Stimulated activated effector memory CD8-positive, alpha-beta T cell treated with anti-CD3 and anti-CD28 coated beads, Interleukin-12 subunit alpha, Interleukin-12 subunit beta, amount 100 ng/mL, for 72 hours (primary cell): ENCODE data around the gene ZBED1.
"Not testable (repeated sequence)": the region's sequence is repeated elsewhere in the genome, so short reads cannot be mapped to it uniquely, and the experiment has no call there.

Experiments
- ATAC-seq: fragments of 150-1000 bp; cut with Tn5 transposase; 2 replicates; pipeline ENCODE4 v1.10.0; 2021
- DNase-seq, 2 donors: peaks; one replicate each; pipeline ENCODE4 v3.0.0; 2021 to 2022; ENCODE audit warnings: low spot score in 2 of 2
- H3K27ac Mint-ChIP-seq: one replicate; pipeline ENCODE4 v1.8.0; 2022; ENCODE audit warnings: mild to moderate bottlenecking, mixed read lengths
- H3K36me3 Mint-ChIP-seq: one replicate; pipeline ENCODE4 v1.8.0; 2022; ENCODE audit warnings: mild to moderate bottlenecking, mixed read lengths
- H3K4me1 Mint-ChIP-seq: one replicate; pipeline ENCODE4 v1.8.0; 2022; ENCODE audit warnings: mixed read lengths
- H3K4me3 Mint-ChIP-seq: one replicate; pipeline ENCODE4 v1.8.0; 2022; ENCODE audit warnings: mild to moderate bottlenecking, mixed read lengths
- H3K9me3 Mint-ChIP-seq: one replicate; pipeline ENCODE4 v1.8.0; 2022; ENCODE audit warnings: mixed read lengths

The ZBED1 gene

DNA sequence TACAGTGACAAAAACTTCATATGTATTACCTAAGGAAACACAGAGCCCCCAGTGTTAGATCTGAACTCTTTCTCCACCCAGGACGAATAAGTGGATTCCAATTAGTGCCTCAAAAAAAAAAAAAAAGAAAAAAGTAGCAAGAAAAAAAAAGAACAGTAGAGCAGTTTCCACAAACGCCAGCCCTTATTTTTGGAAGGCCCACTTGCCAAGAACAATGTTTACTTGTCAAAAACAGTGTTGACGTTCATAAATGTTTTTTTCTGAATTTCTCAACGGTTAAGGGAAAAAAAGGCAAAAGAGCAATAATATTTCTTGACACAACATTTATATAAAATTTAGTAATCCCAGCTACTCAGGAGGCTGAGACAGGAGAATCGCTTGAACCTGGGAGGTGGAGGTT lies 38.7 kb downstream of the ZBED1 start:
- H3K4me1 Mint-ChIP-seq = peaks cover 16% of the 10 kb centered on the region
- H3K9me3 Mint-ChIP-seq = no peaks in the 10 kb centered on the region
- ATAC-seq (no peak), DNase-seq (no peak)
- peaks cover 5% of the 10 kb centered on the region for H3K36me3 Mint-ChIP-seq
- H3K27ac Mint-ChIP-seq = no peak overlapping the region
- H3K4me3 Mint-ChIP-seq = no peak overlapping the region

DNA sequence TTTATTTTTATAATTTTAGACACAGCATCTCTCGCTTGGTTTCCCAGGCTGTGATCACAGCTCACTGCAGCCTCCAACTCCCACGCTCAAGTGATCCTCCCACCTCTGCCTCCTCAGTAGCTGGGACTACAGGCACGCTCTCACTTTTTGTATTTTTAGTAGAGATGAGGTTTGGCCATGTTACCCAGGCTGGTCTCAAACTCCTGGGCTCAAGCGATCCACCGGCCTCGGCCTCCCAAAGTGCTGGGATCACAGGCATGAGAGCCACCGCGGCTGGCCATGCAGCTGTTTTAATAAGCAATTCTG lies 39.1 kb downstream of the ZBED1 start:
- DNase-seq (no peak), ATAC-seq (no peak)
- Mint-ChIP-seq H3K27ac (no peak overlapping the region), H3K4me1 (peaks cover 19% of the 10 kb centered on the region), H3K36me3 (peaks cover 5% of the 10 kb centered on the region), H3K4me3 (no peak overlapping the region), H3K9me3 (no peaks in the 10 kb centered on the region)

DNA sequence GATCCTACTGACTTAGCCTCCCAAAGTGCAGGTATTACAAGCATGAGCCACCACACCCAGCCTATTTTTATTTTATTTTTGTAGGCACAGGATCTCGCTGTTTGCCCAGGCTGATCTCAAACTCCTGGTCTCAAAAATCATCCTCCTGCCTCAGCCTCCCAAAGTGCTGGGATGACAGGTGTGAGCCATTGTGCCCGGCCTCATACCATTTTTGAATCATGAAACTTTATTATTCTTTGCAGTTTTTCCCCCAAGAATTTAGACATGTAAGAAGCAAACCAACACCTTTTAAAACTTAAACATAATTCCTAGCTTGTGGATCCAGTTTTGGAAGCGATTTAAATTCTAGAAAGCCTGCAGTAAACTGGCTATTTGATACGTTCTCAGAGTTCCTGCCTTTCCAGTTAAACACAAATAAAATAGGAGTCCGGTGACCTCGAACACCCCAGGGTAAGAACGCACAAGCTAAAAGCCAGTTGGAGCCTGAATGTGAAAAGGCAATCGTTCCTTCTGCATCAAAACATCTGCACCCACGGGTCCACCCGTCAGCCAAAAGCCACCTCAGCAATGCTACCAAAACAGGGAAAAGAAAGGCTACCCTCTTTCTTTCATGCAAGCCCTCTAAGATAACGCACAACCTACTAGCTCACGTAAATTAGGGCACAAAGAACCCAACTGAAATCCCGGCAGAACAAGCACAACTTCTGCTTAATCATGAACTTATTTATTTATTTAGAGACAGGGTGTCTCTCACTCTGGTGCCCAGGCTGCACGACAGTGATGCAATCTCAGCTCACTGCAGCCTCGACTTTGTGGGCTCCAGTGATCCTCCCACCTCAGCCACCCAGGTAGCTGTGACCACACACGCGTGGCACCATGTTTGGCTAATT lies 39.7 kb downstream of the ZBED1 start:
- peaks cover 22% of the 10 kb centered on the region for H3K4me1 Mint-ChIP-seq
- H3K36me3 Mint-ChIP-seq, DNase-seq, H3K9me3 Mint-ChIP-seq, ATAC-seq, H3K27ac Mint-ChIP-seq, H3K4me3 Mint-ChIP-seq: not testable (repeated sequence)

DNA sequence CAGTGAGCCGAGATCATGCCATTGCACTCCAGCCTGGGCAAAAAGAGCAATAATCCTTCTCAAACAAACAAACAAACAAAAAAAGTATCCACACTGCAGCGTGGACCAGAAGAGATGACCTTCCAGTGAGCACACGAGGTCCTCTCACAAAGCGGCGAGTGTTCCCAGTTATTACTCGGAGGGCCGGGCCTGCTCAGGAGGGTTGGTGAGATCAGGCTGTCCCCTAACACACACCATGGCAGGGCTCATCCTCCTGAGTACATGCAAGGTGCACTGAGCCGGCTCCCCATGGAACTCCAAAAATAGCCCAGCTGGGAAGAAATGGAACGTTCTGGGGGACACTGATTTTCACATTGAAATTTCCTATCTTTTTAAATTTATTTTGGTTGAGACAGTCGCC lies 40.7 kb downstream of the ZBED1 start:
- H3K27ac Mint-ChIP-seq, ATAC-seq, H3K36me3 Mint-ChIP-seq, DNase-seq, H3K4me3 Mint-ChIP-seq, H3K9me3 Mint-ChIP-seq: not testable (repeated sequence)
- H3K4me1 Mint-ChIP-seq = peaks cover 22% of the 10 kb centered on the region

DNA sequence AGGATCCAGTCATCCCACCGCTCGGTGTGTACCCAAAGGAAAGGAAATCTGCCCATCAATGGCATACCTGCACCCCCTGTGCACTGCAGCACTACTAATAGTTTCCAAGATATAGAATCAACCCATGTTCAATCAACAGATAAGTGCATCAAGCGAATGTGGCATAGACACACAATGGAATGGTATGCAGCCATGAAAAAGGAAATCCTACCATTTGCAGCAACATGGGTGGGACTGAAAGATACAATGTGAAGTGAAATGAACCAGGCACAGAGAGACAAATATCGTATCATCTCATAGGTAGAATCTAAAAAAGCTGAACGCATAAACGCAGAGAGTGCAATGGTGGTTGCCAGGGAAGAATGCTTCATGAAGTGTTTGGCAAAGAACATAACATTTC lies 42.5 kb downstream of the ZBED1 start:
- no peak for DNase-seq
- peaks cover 5% of the 10 kb centered on the region for H3K36me3 Mint-ChIP-seq
- H3K9me3 Mint-ChIP-seq = no peaks in the 10 kb centered on the region
- peaks cover 13% of the 10 kb centered on the region for H3K4me1 Mint-ChIP-seq
- ATAC-seq = no peak
- H3K4me3 Mint-ChIP-seq = no peak overlapping the region
- H3K27ac Mint-ChIP-seq = no peak overlapping the region

DNA sequence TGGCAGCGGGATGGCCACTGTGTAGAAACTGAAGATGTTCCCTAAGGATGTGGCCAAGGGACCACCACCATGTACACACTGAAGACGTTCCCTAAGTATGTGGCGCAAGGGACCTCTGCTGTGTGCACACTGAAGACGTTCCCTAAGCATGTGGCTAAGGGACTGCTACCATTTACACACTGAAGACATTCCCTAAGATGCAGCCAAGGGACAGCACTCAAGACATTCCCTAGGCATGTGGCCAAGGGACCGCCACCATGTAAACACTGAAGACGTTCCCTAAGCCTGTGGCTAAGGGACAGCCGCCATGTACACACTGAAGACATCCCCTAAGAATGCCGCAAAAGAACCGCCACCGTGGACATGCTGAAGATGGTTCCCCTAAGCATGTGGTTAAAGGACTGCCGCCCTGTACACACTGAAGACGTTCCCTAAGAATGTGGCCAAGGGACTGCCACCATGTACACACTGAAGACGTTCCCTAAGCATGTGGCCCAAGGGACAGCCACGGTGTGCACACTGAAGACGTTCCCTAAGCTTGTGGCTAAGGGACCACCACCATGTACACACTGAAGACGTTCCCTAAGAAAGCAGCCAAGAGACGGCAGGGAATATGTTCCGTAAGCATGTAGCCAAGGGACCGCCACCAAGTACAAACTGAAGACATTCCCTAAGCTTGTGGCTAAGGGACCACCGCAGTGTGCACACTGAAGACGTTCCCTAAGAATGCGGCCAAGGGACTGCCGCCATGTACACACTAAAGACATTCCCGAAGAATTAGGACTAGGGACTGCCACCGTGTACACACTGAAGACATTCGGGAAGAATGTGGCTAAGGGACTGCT lies 43.3 kb downstream of the ZBED1 start:
- Mint-ChIP-seq H3K36me3 (peaks cover 5% of the 10 kb centered on the region), H3K27ac (no peak overlapping the region), H3K9me3 (no peaks in the 10 kb centered on the region), H3K4me3 (no peak overlapping the region), H3K4me1 (peaks cover 11% of the 10 kb centered on the region)
- DNase-seq (no peak), ATAC-seq (no peak)

DNA sequence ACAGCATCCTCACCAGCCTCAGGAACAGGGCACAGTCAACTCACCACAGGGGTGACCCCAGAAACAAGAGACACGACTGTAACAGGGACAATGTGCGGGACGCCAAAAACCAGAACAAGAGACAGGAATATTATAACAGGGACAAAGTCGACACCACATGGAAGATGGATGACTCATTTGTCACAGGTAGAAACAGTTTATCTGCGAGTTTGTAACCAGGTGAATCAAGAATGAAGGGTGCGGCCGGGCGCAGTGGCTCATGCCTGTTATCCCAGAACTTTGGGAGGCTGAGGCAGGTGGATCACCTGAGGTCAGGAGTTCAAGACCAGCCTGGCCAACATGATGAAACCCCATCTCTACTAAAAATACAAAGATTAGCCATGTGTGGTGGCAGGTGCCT lies 44.7 kb downstream of the ZBED1 start:
- H3K9me3 Mint-ChIP-seq, ATAC-seq, H3K27ac Mint-ChIP-seq, DNase-seq, H3K36me3 Mint-ChIP-seq, H3K4me3 Mint-ChIP-seq: not testable (repeated sequence)
- peaks cover 22% of the 10 kb centered on the region for H3K4me1 Mint-ChIP-seq

DNA sequence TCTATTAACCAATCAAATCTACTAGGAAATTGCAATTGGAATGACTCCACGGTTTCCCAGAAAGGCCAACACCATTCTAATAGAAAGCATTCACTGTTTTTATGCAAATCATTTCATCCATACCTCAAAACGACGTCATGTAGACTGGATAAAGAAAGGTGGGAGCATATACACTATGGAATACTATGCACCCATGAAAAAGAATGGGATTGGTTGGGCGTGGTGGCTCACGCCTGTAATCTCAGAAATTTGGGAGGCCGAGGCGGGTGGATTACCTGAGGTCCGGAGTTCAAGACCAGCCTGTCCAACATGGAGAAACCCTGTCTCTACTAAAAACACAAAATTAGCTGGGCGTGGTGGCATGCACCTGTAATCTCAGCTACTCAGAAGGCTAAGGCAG lies 46.2 kb downstream of the ZBED1 start:
- not testable (repeated sequence) for H3K9me3 Mint-ChIP-seq, DNase-seq, H3K36me3 Mint-ChIP-seq, H3K27ac Mint-ChIP-seq, H3K4me3 Mint-ChIP-seq, ATAC-seq
- peaks cover 27% of the 10 kb centered on the region for H3K4me1 Mint-ChIP-seq

DNA sequence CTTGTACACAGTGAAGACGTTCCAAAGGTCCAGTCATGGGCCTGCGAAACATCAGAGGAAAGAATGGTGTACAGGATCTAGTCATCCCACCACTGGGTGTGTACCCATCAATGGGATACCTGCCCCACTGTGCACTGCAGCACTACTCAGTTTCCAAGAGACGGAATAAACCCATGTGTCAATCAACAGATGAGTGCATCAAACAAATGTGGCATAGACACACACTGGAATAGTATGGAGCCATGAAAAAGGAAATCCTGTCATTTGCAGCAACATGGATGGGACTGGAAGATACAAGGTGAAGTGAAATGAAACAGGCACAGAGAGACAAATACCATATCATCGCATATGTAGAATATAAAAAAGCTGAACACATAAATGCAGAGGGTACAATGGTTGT lies 48.0 kb downstream of the ZBED1 start:
- no peaks in the 10 kb centered on the region for H3K36me3 Mint-ChIP-seq
- H3K4me1 Mint-ChIP-seq = peaks cover 27% of the 10 kb centered on the region
- no peak overlapping the region for H3K4me3 Mint-ChIP-seq
- H3K9me3 Mint-ChIP-seq = no peaks in the 10 kb centered on the region
- no peak overlapping the region for H3K27ac Mint-ChIP-seq
- no peak for DNase-seq
- ATAC-seq = no peak

DNA sequence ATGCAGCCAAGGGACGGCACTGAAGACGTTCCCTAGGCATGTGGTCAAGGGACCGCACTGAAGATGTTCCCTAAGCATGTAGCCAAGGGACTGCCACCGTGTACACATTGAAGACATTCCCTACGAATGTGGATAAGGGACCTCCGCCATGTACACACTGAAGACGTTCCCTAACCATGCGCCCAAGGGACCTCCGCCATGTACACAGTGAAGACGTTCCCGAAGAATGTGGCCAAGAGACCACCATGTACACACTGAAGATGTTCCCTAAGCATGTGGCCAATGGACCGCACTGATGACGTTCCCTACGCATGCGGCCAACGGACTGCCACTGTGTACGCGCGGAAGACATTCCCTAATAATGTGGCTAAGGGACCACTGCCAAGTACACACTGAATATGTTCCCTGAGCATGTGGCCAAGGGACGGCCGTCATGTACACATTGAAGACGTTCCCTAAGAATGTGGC lies 48.4 kb downstream of the ZBED1 start:
- DNase-seq (no peak), ATAC-seq (no peak)
- Mint-ChIP-seq H3K36me3 (no peaks in the 10 kb centered on the region), H3K4me3 (no peak overlapping the region), H3K4me1 (peaks cover 27% of the 10 kb centered on the region), H3K9me3 (no peaks in the 10 kb centered on the region), H3K27ac (no peak overlapping the region)

DNA sequence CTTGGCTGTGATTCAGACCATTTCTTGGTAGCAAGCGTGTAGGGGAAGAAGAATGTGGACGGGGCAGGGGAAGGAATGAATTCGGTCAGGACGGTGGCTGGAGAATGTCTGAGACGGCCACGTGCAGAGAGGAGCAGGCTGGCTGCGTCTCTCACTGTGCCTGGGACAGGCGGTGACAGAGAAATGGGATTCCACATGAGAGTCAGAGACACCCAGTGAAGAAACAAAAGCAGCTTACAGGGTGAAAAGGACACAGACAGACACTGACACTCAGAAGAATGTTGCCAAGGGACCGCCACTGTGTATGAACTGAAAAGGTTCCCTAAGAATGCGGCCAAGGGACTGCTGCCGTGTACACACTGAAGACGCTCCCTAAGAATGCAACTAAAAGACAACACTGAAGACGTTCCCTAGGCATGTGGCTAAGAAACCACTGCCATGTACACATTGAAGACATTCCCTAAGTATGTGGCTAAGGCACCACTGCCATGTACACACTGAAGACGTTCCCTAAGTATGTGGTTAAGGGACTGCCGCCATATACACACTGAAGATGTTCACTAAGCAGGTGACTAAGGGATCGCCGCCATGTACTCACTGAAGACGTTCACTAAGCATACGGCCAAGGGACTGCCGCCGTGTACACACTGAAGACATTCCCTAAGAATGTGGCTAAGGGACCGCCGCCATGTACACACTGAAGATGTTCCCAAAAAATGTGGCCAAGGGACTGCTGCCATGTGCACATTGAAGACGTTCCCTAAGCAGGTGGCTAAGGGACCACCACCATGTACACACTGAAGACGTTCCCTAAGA lies 49.1 kb downstream of the ZBED1 start:
- no peak for DNase-seq

DNA sequence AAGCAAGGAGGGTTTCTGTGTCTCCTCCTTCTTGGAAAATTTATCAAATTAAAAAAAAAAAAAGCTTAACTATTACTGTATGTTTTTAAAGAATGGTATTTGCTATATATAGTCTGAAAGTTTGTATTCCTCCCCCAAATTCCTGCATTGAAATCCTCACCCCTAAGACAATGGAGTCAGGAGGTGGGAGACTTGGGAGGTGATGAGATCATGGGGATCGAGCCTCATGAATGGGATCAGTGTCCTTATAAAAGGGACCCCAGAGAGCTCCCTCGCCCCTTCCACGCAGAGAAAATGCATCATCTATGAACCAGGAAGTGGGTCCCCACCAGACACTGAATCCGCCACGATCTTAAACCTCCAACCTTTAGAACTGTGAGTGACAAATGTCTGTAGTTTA lies 50.1 kb downstream of the ZBED1 start:
- ATAC-seq (no peak), DNase-seq (no peak)
- Mint-ChIP-seq H3K4me3 (no peak overlapping the region), H3K4me1 (peaks cover 18% of the 10 kb centered on the region), H3K27ac (peak overlapping the region; percentile 9), H3K9me3 (no peaks in the 10 kb centered on the region), H3K36me3 (no peaks in the 10 kb centered on the region)

More for the DNA sequence above, 49.1 kb downstream of the ZBED1 start:
- no peak overlapping the region for H3K4me3 Mint-ChIP-seq
- peak overlapping the region; percentile 9 for H3K27ac Mint-ChIP-seq
- peaks cover 21% of the 10 kb centered on the region for H3K4me1 Mint-ChIP-seq
- no peaks in the 10 kb centered on the region for H3K36me3 Mint-ChIP-seq
- no peak for ATAC-seq
- H3K9me3 Mint-ChIP-seq = no peaks in the 10 kb centered on the region

DNA sequence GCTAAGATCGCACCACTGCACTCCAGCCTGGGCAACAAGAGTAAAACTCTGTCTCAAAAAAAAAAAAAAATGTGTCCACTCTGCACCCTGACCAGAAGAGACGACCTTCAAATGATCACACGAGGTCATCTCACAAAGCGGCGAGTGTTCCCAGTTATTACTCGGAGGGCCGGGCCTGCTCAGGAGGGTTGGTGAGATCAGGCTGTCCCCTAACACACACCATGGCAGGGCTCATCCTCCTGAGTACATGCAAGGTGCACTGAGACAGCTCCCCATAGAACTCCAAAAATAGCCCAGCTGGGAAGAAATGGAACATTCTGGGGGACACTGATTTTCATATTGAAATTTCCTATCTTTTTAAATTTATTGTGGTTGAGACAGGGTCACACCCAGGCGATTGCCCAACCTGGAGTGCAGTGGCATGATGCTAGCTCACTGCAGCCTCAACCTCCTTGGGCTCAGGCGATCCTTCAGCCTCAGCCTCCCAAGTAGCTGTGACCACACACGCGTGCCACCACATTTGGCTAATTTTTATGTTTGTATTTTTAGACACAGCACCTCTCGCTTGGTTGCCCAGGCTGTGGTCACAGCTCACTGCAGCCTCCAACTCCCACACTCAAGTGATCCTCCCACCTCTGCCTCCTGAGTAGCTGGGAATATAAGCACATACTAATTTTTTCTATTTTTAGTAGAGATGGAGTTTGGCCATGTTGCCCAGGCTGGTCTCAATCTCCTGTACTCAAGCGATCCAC lies 51.5 kb downstream of the ZBED1 start:
- peaks cover 18% of the 10 kb centered on the region for H3K4me1 Mint-ChIP-seq
- ATAC-seq = no peak

DNA sequence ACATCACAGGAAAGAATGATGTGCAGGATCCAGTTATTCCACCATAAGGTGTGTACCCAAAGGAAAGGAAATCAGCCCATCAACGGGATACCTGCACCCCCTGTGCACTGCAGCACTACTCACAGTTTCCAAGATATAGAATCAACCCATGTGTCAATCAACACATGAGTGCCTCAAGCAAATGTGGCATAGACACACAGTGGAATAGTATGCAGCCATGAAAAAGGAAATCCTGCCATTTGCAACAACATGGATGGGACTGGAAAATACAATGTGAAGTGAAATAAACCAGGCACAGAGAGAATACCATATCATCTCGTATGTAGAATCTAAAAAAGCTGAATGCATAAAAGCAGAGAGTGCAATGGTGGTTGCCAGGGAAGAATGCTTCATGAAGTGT lies 53.3 kb downstream of the ZBED1 start:
- Mint-ChIP-seq H3K4me1 (peaks cover 15% of the 10 kb centered on the region), H3K4me3 (no peak overlapping the region), H3K9me3 (no peaks in the 10 kb centered on the region), H3K27ac (no peak overlapping the region), H3K36me3 (no peaks in the 10 kb centered on the region)
- DNase-seq (no peak), ATAC-seq (no peak)

More for the DNA sequence above, 51.5 kb downstream of the ZBED1 start:
- no peak overlapping the region for H3K4me3 Mint-ChIP-seq
- H3K27ac Mint-ChIP-seq = no peak overlapping the region
- DNase-seq = no peak
- H3K9me3 Mint-ChIP-seq = no peaks in the 10 kb centered on the region
- no peaks in the 10 kb centered on the region for H3K36me3 Mint-ChIP-seq
